Omental fat pad (tissue), 4 donors: ENCODE results near the gene AP5Z1. TPM values are rescaled to one million over a fixed set of nuclear protein-coding genes. Genes with fewer than 3 reads are reported as not detected.
"Not testable (repeated sequence)": the region's sequence is repeated elsewhere in the genome, so short reads cannot be mapped to it uniquely, and the experiment has no call there.

ENCODE experiments used
- ATAC-seq: fragments of 150-250 bp; one replicate; pipeline ENCODE4 v1.9.1; 2016; ENCODE audit warnings: mild to moderate bottlenecking, moderate library complexity; ENCODE audit not compliant: low FRiP score
- DNase-seq: peaks from one replicate; pipeline ENCODE4 v3.0.0-alpha.2; 2019; ENCODE audit warnings: low spot score
- total RNA-seq, 4 donors: library from RNA; depleted of rRNA; stranded (reverse); fragments of >200 nt; gene quantifications; one replicate each; pipeline ENCODE4 v1.1.0, GENCODE V29; 2016
- TF ChIP-seq, protein P1 (sequence below), 3 donors: fragments of 450-650 bp; IDR thresholded peaks; one replicate each; pipeline ENCODE4 v1.5.1; 2016 to 2017; ENCODE audit warnings: antibody characterized with exemption in 3 of 3, mild to moderate bottlenecking in 3 of 3, moderate library complexity in 2 of 3

AP5Z1 gene
- total RNA-seq, 4 donors from 2014 or later, result 14.8 to 36.9 (median 28.1) TPM

DNA sequence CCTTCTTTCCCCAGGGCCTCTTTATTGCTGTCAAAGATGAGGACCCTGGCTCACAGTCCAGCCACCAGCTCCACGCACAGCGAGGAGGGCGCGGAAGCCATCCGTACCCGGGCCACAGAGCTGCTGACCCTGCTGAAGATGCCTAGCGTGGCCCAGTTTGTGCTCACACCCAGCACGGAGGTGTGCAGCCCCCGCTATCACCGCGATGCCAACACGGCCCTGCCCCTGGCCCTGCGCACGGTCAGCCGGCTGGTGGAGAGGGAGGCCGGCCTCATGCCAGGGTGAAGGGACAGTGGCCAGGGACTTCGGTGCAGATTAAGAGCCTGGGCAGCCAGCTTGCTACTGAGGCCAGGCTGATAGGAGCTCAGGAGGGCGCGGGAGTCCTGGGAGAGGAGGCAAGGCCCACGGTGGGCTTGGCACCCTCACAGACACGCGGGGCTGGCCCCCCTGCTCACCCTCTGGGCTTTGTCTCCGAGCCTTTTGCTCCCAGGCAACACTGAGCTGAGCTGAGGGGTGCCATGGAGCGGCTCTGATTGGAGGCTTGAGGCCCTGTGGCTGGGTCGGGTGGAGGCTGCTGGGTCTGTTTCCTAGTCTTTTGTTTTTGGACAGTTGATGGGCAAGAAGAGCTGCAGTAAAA lies 15.8 kb downstream of the AP5Z1 start:
- TF ChIP-seq, protein P1, sequence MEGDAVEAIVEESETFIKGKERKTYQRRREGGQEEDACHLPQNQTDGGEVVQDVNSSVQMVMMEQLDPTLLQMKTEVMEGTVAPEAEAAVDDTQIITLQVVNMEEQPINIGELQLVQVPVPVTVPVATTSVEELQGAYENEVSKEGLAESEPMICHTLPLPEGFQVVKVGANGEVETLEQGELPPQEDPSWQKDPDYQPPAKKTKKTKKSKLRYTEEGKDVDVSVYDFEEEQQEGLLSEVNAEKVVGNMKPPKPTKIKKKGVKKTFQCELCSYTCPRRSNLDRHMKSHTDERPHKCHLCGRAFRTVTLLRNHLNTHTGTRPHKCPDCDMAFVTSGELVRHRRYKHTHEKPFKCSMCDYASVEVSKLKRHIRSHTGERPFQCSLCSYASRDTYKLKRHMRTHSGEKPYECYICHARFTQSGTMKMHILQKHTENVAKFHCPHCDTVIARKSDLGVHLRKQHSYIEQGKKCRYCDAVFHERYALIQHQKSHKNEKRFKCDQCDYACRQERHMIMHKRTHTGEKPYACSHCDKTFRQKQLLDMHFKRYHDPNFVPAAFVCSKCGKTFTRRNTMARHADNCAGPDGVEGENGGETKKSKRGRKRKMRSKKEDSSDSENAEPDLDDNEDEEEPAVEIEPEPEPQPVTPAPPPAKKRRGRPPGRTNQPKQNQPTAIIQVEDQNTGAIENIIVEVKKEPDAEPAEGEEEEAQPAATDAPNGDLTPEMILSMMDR (IDR thresholded peaks at IDR 0.05), result no peak
- ATAC-seq, result no peak
- no peak for DNase-seq

DNA sequence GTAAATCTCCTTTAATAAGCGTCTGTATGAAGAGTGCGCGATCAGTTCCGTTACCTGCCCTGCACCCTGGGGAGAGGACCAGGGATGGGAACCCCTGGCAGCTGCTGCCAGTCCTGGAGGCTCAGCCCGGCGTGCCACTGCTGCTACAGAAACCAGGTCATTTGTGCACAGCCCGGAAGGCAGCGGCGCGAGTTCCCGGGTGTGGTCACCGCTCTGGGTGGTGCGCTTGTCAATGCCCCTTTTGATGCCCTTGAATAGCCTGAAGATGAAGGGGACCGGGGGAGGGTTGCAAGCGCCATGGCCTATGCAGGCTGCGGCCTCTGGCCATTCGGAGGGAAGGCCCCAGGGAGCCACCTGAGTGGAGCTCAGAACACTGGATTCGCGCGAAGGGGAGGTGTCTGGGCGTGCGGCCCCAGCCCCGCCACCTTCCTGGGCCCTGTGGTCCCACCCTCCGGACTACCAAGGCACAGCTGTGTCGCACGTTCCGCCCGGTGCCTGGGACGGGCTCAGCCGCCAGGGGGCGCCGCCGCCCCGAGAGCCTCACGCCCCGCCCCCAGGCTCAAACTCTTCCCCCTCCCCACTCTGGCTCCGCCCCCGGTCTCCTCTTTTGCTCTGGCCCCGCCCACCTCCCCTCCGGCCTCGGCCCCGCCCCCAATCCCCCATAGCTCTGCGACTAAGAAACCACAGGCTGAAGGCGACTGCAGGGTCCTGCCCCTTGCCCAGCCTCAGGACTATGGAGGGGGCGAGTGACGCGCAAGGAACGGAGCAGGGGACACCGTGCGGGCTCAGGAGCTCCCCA lies 16.5 kb downstream of the AP5Z1 start:
- TF ChIP-seq, protein P1 (IDR thresholded peaks at IDR 0.05), result no peak
- DNase-seq (peak; percentile 48), ATAC-seq (peak; percentile 38)

DNA sequence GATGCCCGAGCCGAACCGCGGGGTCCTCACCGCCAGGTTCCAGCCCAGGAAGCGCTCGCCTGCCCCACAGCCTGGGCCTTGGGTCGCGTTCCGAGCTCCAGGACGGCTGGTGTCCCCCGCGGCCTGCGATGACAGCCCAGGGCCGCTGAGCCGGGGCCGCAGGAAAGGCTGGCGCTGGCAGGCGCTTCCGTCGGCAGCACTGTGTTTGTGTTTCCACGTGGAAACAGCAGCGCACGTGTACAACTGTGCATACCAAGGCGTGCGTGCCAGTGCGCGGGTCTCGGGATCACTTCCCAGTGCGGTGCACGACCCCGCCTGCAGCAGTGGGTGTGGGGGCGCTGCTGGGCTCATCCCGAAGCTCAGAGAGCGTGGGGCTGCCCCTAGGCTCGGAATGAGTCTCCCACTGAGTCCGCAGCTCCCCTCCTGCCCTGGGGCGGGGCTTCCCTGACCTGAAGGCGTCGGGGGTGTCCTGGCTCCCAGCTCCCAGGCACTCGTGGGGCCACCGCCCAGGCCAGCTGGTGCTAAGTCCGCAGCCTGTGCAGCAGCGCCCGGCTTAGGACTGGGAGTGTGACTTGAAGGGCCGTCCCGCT lies 17.2 kb downstream of the AP5Z1 start:
- ATAC-seq (no peak), DNase-seq (no peak)
- TF ChIP-seq, protein P1 (IDR thresholded peaks at IDR 0.05), result no peak

DNA sequence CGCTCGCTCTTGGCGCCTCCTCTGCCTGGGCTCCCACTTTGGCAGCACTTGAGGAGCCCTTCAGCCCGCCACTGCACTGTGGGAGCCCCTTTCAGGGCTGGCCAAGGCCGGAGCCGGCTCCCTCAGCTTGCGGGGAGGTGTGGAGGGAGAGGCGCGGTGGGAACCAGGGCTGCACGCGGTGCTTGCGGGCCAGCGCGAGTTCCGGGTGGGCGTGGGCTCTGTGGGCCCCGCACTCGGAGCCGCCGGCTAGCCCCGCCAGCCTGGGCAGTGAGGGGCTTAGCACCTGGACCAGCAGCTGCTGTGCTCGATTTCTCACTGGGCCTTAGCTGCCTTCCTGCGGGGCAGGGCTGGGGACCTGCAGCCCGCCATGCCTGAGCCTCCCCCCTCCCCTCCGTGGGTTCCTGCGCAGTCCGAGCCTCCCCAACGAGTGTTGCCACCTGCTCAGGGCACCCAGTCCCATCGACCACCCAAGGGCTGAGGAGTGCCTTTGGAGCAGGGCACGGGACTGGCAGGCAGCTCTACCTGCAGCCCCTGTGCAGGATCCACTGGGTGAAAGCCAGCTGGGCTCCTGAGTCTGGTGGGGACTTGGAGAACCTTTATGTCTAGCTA lies 18.1 kb downstream of the AP5Z1 start:
- not testable (repeated sequence) for DNase-seq, ATAC-seq

DNA sequence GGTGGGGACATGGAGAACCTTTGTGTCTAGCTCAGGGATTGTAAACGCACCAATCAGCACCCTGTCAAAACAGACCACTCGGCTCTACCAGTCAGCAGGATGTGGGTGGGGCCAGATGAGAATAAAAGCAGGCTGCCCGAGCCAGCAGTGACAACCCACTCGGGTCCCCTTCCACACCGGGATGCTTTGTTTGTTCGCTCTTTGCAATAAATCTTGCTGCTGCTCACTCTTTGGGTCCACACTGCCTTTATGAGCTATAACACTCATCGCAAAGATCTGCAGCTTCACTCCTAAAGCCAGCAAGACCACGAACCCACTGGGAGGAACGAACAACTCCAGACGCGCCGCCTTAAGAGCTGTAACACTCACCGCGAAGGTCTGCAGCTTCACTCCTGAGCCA lies 18.7 kb downstream of the AP5Z1 start:
- not testable (repeated sequence) for DNase-seq, ATAC-seq

DNA sequence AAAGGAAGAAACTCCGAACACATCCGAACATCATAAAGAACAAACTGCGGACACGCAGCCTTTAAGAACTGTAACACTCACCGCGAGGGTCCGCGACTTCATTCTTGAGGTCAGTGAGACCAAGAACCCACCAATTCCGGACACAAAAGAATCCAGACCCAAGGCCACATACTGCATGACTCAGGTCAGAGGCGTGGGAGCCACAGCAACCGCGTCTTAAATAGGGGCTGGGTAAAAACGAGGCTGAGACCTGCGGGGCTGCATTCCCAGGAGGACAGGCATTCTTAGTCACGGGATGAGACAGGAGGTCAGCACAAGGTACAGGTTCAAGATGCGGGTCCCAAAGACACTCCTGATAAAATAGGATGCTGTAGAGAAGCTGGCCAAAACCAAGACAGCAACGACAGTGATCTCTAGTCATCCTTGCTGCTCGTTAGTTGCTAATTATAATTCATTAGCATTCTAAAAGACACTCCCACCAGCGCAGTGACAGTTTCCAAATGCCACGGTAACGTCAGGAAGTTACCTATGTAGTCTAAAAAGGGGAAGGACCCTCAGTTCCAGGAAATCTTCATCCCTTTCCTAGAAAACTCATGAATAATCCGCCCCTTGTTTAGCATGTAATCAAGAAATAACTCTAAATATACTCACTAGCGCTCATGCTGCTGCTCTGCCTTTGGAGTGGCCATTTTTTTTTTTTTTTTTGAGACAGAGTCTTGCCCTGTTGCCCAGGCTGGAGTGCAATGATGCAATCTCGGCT lies 19.3 kb downstream of the AP5Z1 start:
- TF ChIP-seq, protein P1 (IDR thresholded peaks at IDR 0.05), result no peak
- ATAC-seq (no peak), DNase-seq (no peak)

DNA sequence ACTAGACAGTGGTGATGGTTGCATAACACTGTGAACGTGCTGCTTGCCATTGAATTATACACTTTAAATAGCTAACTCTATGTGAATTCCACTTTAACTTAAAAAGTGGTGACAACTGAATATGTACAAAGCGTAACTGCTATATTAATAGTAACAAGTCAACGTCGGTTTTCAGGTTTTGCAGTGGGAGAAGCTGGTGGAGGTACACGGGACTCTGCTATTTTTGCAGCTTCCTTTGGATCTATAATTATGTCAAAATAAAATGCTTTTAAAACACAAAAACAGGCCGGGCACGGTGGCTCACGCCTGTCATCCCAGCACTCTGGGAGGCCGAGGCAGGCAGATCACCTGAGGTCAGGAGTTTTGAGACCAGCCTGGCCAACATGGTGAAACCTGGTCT lies 21.0 kb downstream of the AP5Z1 start:
- TF ChIP-seq, protein P1 (IDR thresholded peaks at IDR 0.05), result no peak
- no peak for DNase-seq
- no peak for ATAC-seq
